ENCODE results near the gene MYT1.
"Not testable (repeated sequence)": the region's sequence is repeated elsewhere in the genome, so short reads cannot be mapped to it uniquely, and the experiment has no call there.

DNA sequence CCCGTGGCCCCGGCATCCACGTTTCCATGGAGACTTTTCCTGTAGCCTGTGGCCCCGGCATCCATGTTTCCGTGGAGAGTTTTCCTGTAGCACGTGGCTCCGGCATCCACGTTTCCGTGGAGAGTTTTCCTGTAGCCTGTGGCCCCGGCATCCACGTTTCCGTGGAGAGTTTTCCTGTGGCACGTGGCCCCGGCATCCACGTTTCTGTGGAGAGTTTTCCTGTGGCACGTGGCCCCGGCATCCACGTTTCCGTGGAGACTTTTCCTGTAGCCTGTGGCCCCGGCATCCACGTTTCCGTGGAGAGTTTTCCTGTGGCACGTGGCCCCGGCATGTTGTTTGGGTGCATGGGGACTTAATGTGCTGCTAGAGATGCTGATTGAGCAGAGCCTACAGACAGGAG is 23.0 kb downstream of the MYT1 start:
- not testable (repeated sequence) for TF ChIP-seq CTCF (conservative IDR thresholded peaks at IDR 0.05 in 1 of 2, IDR thresholded peaks at IDR 0.05 in 1 of 2; ENCODE audit: low read depth in 1 of 2, low read length in 2 of 2); EZH2 (IDR thresholded peaks at IDR 0.05; ENCODE audit: low read length, missing control alignments)
